CD14-positive monocyte (primary cell): Measurements from ENCODE around the gene YWHAB. TPM values are rescaled to one million over a fixed set of nuclear protein-coding genes. Genes with fewer than 3 reads are reported as not detected.
A peak's percentile ranks its signal among the peaks of the same experiment; 100 is the strongest.

Source experiments
- DNase-seq, 3 donors: peaks; one replicate each; pipeline ENCODE4 v3.0.0-alpha.2; 2011 to 2022
- H2AFZ ChIP-seq: 2 replicates; pipeline ENCODE4 v1.6.0; 2012; ENCODE audit warnings: mild to moderate bottlenecking, low read depth, low read length, inconsistent platforms; ENCODE audit not compliant: insufficient read depth, poor library complexity, severe bottlenecking
- H3K27ac ChIP-seq, 2 donors: 1 replicate in 1 of 2; 2 replicates in 1 of 2; pipeline ENCODE4 v1.5.1; 2012 to 2013; ENCODE audit warnings: low read length in 2 of 2, control low read depth in 1 of 2, inconsistent platforms in 1 of 2, low read depth in 1 of 2, mild to moderate bottlenecking in 1 of 2
- H3K27me3 ChIP-seq, 2 donors: one replicate each; pipeline versions ENCODE4 v1.6.0 to v1.6.1; 2011 to 2013; ENCODE audit warnings: low read length in 2 of 2; ENCODE audit not compliant: control insufficient read depth in 2 of 2, insufficient read depth in 2 of 2
- H3K36me3 ChIP-seq, 2 donors: replicated peaks in 1 of 2; 1 replicate in 1 of 2; 2 replicates in 1 of 2; pipeline versions ENCODE4 v1.5.1 to v1.6.1; 2012 to 2013; ENCODE audit warnings: low read length in 2 of 2, control low read depth in 1 of 2, inconsistent platforms in 1 of 2, mild to moderate bottlenecking in 1 of 2; ENCODE audit not compliant: insufficient read depth in 2 of 2, control insufficient read depth in 1 of 2
- H3K4me1 ChIP-seq, 2 donors: 1 replicate in 1 of 2; 2 replicates in 1 of 2; pipeline versions ENCODE4 v1.5.1 to v1.6.1; 2012 to 2013; ENCODE audit warnings: low read length in 2 of 2, control low read depth in 1 of 2, inconsistent platforms in 1 of 2, mild to moderate bottlenecking in 1 of 2, moderate library complexity in 1 of 2; ENCODE audit not compliant: insufficient read depth in 2 of 2, control insufficient read depth in 1 of 2
- H3K4me2 ChIP-seq: replicated peaks from 2 replicates; pipeline ENCODE3; 2012; ENCODE audit warnings: low read length, moderate library complexity, mild to moderate bottlenecking; ENCODE audit not compliant: poor library complexity, severe bottlenecking; ENCODE audit errors: extremely low read depth
- H3K4me3 ChIP-seq, 3 experiments: fragments of 200-600 bp in 1 of 3; sonication (generic) in 1 of 3; replicated peaks in 1 of 3; 1 replicate in 2 of 3; 2 replicates in 1 of 3; pipeline ENCODE4 v1.5.1; 2011 to 2013; ENCODE audit warnings: low read length in 3 of 3, mild to moderate bottlenecking in 3 of 3, control low read depth in 2 of 3, low read depth in 2 of 3, inconsistent platforms in 1 of 3, moderate library complexity in 1 of 3
- H3K79me2 ChIP-seq: 2 replicates; pipeline ENCODE4 v1.6.0; 2012; ENCODE audit warnings: mild to moderate bottlenecking, control low read depth, inconsistent platforms, low read length, moderate library complexity; ENCODE audit not compliant: insufficient read depth
- H3K9ac ChIP-seq: 2 replicates; pipeline ENCODE4 v1.6.0; 2017; ENCODE audit warnings: low read length, mild to moderate bottlenecking; ENCODE audit not compliant: insufficient read depth, poor library complexity, severe bottlenecking
- H3K9me3 ChIP-seq, 2 donors: replicated peaks in 1 of 2; 1 replicate in 1 of 2; 2 replicates in 1 of 2; pipeline versions ENCODE4 v1.5.1 to v1.6.1; 2012 to 2013; ENCODE audit warnings: low read length in 2 of 2, control low read depth in 1 of 2; ENCODE audit not compliant: control insufficient read depth in 1 of 2, insufficient read depth in 1 of 2
- H4K20me1 ChIP-seq: 2 replicates; pipeline ENCODE4 v1.6.0; 2012; ENCODE audit warnings: mild to moderate bottlenecking, low read length, control low read depth, moderate library complexity; ENCODE audit not compliant: insufficient read depth
- H3K27ac Mint-ChIP-seq, 7 donors: one replicate each; pipeline ENCODE4 v1.8.0; 2020; ENCODE audit warnings: mild to moderate bottlenecking in 7 of 7, mixed read lengths in 7 of 7, moderate library complexity in 6 of 7, inconsistent platforms in 2 of 7
- H3K27me3 Mint-ChIP-seq, 3 donors: one replicate each; pipeline ENCODE4 v1.8.0; 2021 to 2022; ENCODE audit warnings: low read depth in 3 of 3, mild to moderate bottlenecking in 3 of 3, mixed read lengths in 3 of 3, moderate library complexity in 3 of 3, inconsistent platforms in 1 of 3
- H3K36me3 Mint-ChIP-seq, 2 donors: one replicate each; pipeline ENCODE4 v1.8.0; 2020; ENCODE audit warnings: mixed read lengths in 2 of 2, inconsistent platforms in 1 of 2, mild to moderate bottlenecking in 1 of 2
- H3K4me1 Mint-ChIP-seq: one replicate; pipeline ENCODE4 v1.8.0; 2020; ENCODE audit warnings: mild to moderate bottlenecking, mixed read lengths
- H3K4me3 Mint-ChIP-seq, 2 donors: one replicate each; pipeline ENCODE4 v1.8.0; 2020; ENCODE audit warnings: mild to moderate bottlenecking in 2 of 2, mixed read lengths in 2 of 2, moderate library complexity in 1 of 2
- H3K9me3 Mint-ChIP-seq, 7 donors: one replicate each; pipeline ENCODE4 v1.8.0; 2020 to 2022; ENCODE audit warnings: mixed read lengths in 7 of 7, mild to moderate bottlenecking in 6 of 7, moderate library complexity in 6 of 7, inconsistent platforms in 2 of 7
- CTCF ChIP-seq: fragments of 200-600 bp; IDR thresholded peaks from one replicate; pipeline ENCODE4 v1.8.0; 2022; ENCODE audit warnings: antibody characterized with exemption, mild to moderate bottlenecking
- WGBS: methylation state at CpG from one replicate; pipeline ENCODE4 v1.1.5; 2013; ENCODE audit warnings: missing lambda C conversion rate; ENCODE audit not compliant: insufficient coverage; 5-methylcytosine and 5-hydroxymethylcytosine counted together
- intact Hi-C, 2 donors: fragments of 100-400 bp; cut with micrococcal nuclease; formaldehyde crosslinking; loops; one replicate each; pipeline versions ENCODE4 v1.15.0 to v1.15.1; 2023
- polyA plus RNA-seq, 3 donors: library from polyadenylated mRNA; depleted of rRNA in 1 of 3; unstranded in 2 of 3; stranded (reverse) in 1 of 3; fragments of 300-500 nt in 2 of 3; fragments of >200 nt in 1 of 3; fragmentation: Illumina TruSeq in 2 of 3; gene quantifications; 1 replicate in 2 of 3; 2 replicates in 1 of 3; pipeline ENCODE4 v1.2.3, GENCODE V29; 2012 to 2021

YWHAB gene
- polyA plus RNA-seq, 3 donors: 126 to 654 (median 504) TPM

DNA sequence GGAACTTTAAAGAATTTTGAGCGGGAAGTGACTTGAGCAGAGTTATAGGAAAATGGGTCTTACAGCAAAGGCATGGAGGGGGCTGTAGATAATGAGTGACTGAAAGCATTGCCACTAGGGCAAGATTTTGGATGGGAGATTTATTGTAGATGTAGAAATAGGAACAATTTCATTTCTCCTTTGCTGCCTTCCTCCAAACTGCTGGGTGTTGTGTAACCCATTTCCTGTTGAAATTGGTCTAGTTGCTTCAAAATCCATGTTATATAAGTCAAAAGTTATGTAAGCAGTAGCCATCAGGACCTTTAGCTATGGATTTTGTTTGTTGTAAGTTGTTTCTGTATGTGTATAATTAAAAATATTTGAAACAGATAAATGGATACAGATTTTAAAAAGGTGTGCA is 11.1 kb downstream of the YWHAB start:
- no peak for TF ChIP-seq CTCF
- Histone ChIP-seq H3K9me3 (no peaks in the 10 kb centered on the region), H3K27ac (peak overlapping the region; percentile 8 to 83), H3K27me3 (no peaks in the 10 kb centered on the region), H3K4me2 (peak overlapping the region; percentile 70), H3K9ac (no peak overlapping the region), H4K20me1 (peaks cover 100% of the 10 kb centered on the region), H3K4me3 (peak overlapping the region in 2 of 3 experiments; percentile 37 to 65), H3K4me1 (peaks cover 58 to 70% of the 10 kb centered on the region in 2 donors), H3K79me2 (peaks cover 99% of the 10 kb centered on the region), H3K36me3 (peaks cover 8 to 38% of the 10 kb centered on the region in 2 donors), H2AFZ (no peak overlapping the region)
- Mint-ChIP-seq H3K27me3 (peaks cover 0 to 1% (median 0%) of the 10 kb centered on the region in 3 donors), H3K4me1 (peaks cover 72% of the 10 kb centered on the region), H3K9me3 (peaks cover 0 to 1% (median 0%) of the 10 kb centered on the region in 7 donors), H3K36me3 (peaks cover 24 to 38% of the 10 kb centered on the region in 2 donors), H3K27ac (peak overlapping the region; percentile 68 to 94 (median 89)), H3K4me3 (peak overlapping the region; percentile 54 to 80)
- 0% methylated on average over 1 of the region's 1 CpG for WGBS
- DNase-seq: peak; percentile 59 to 79 (median 77)
- intact Hi-C loops: no loop called here

DNA sequence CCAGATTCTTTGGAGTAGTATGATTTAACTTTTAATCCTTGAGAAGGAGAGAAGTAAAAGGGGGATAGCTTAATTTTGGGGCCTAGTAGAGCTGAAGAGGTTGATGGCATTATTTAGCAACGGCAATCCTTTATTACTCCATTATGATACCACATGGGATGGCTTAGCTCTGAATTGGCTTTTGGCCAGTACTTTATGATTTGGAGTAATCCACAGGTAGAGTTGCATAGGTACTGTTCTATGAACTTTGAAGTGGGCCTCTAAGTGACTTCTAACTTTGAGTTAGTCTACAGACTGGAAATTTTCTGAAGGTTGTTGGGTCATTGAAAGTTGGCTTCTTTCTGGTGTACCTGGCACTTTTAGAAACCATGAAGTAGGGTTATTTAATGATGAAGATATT is 11.6 kb downstream of the YWHAB start:
- Histone ChIP-seq H3K27ac (peak overlapping the region; percentile 61 to 83), H3K4me2 (peak overlapping the region; percentile 70), H3K79me2 (peaks cover 99% of the 10 kb centered on the region), H3K9me3 (no peaks in the 10 kb centered on the region), H2AFZ (no peak overlapping the region), H3K36me3 (peaks cover 13 to 38% of the 10 kb centered on the region in 2 donors), H3K9ac (no peak overlapping the region), H3K4me3 (peak overlapping the region in 2 of 3 experiments; percentile 37 to 65), H3K27me3 (no peaks in the 10 kb centered on the region), H4K20me1 (peaks cover 100% of the 10 kb centered on the region), H3K4me1 (peaks cover 58 to 65% of the 10 kb centered on the region in 2 donors)
- Mint-ChIP-seq H3K4me3 (peak overlapping the region; percentile 13 to 77), H3K36me3 (peaks cover 25 to 43% of the 10 kb centered on the region in 2 donors), H3K9me3 (peaks cover 0 to 1% (median 0%) of the 10 kb centered on the region in 7 donors), H3K27me3 (peaks cover 0 to 1% (median 0%) of the 10 kb centered on the region in 3 donors), H3K27ac (peak overlapping the region; percentile 68 to 94 (median 89)), H3K4me1 (peaks cover 66% of the 10 kb centered on the region)
- DNase-seq: no peak
- intact Hi-C loops: no loop called here
- WGBS: no CpG with 5 or more reads among the region's 1 CpG
- no peak for TF ChIP-seq CTCF
